CD1c-positive myeloid dendritic cell (primary cell): Measurements from ENCODE around the gene GLRX5.

Source experiments
- DNase-seq: peaks from one replicate; pipeline ENCODE4 v3.0.0-alpha.2; 2016; ENCODE audit errors: extremely low spot score

The GLRX5 gene

GRCh38 chr14:95516554-95517181 lies 18.2 kb upstream of the GLRX5 start, which contains the start of gene SYNE3:
Gene SYNE3 (minus strand): TSS chr14:95516650. CDS start chr14:95475821, 40,829 bp downstream.
- DNase-seq, result peak; percentile 73

- no peak for DNase-seq
Measured at GRCh38 chr14:95518045-95518751, 16.7 kb upstream of the GLRX5 start.

- DNase-seq, result peak; percentile 88
Measured at GRCh38 chr14:95519699-95520098, 15.2 kb upstream of the GLRX5 start.

- DNase-seq, result peak; percentile 81
Measured at GRCh38 chr14:95520346-95520745, 14.5 kb upstream of the GLRX5 start.

GRCh38 chr14:95521001-95521400 lies 13.8 kb upstream of the GLRX5 start:
- no peak for DNase-seq

GRCh38 chr14:95522116-95522515 lies 12.7 kb upstream of the GLRX5 start:
- DNase-seq, result peak; percentile 26

- peak; percentile 56 for DNase-seq
Measured at GRCh38 chr14:95522556-95522955, 12.3 kb upstream of the GLRX5 start.

- DNase-seq, result peak; percentile 39
Measured at GRCh38 chr14:95523051-95523814, 11.6 kb upstream of the GLRX5 start.

- DNase-seq, result peak; percentile 38
Measured at GRCh38 chr14:95523815-95524448, 10.9 kb upstream of the GLRX5 start.

GRCh38 chr14:95524706-95525512 lies 9.9 kb upstream of the GLRX5 start:
- no peak for DNase-seq

- DNase-seq, result no peak
Measured at GRCh38 chr14:95525999-95526398, 8.9 kb upstream of the GLRX5 start.

- DNase-seq, result no peak
Measured at GRCh38 chr14:95526483-95527386, 8.1 kb upstream of the GLRX5 start.

- peak; percentile 62 for DNase-seq
Measured at GRCh38 chr14:95527387-95528002, 7.4 kb upstream of the GLRX5 start.

- DNase-seq, result no peak
Measured at GRCh38 chr14:95529216-95529615, 5.6 kb upstream of the GLRX5 start.

- no peak for DNase-seq
Measured at GRCh38 chr14:95530473-95531276, 4.2 kb upstream of the GLRX5 start.

- DNase-seq, result no peak
Measured at GRCh38 chr14:95531473-95531872, 3.4 kb upstream of the GLRX5 start.

GRCh38 chr14:95531969-95532368 lies 2.9 kb upstream of the GLRX5 start:
- DNase-seq, result no peak

- DNase-seq, result peak; percentile 29
Measured at GRCh38 chr14:95533391-95533821, 1.4 kb upstream of the GLRX5 start.

- peak; percentile 62 for DNase-seq
Measured at GRCh38 chr14:95533822-95534221, 1.0 kb upstream of the GLRX5 start.
